ENCODE data around the gene CTSD.

GRCh38 chr11:1791912-1792311 lies 28.2 kb upstream of the CTSD start:
- no peak for TF ChIP-seq CTCF (IDR thresholded peaks at IDR 0.05)
- TF ChIP-seq POLR2A (IDR thresholded peaks at IDR 0.05), result no peak
